Colon (tissue), 2 donors: ENCODE measurements around the gene DDB1.

ENCODE experiments used
- FAIRE-seq: peaks from 2 replicates; lab custom pipeline; 2012; peaks lifted over from hg19 to GRCh38; lab: Jason Lieb, UNC
- donor health status: control.
- donor health status: control.

The DDB1 gene

DNA sequence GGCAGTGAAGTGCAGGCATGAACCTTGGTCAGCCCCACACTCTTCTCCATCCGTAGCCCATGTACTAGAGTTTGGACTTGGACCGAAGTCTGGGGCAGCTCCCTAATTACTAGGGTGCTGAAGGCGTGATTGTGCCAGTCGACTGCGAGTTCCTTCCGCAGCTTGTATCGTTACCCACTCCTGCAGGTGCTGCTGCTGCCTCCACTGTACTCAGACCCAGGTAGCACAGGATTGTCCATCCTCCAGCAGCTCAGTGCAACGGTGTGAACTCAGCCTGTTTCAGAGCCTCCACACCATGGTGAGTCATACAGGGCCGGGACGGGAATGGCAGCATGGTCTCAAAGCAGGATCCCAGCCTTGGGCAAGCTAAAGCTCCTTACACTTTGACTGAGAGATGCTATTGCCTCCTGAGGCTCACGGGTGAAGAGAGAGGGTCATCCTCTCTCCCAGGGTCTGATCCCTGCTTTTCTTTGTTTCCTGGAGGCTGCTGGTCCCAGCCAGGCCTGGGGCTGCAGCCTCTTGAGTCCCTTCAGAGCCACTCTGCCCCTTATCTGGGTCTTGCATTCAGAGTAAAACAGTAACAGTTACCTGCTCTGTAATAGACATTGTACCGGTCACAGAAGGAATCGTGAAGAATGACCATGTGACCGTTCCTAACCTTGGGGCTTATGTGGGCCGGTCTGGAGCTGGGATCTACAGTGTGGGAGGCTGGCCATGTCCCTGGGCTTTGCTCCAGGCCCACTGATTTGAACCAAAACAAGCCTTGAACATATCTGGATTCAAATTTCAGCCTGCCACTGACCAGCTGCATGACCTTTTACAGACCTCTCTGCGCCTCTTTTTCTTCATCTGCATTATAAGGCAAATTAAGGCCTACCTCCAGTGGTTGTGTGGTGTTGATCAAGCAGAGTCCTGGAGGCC, 1.8 kb upstream of the DDB1 start:
- FAIRE-seq: no peak

DNA sequence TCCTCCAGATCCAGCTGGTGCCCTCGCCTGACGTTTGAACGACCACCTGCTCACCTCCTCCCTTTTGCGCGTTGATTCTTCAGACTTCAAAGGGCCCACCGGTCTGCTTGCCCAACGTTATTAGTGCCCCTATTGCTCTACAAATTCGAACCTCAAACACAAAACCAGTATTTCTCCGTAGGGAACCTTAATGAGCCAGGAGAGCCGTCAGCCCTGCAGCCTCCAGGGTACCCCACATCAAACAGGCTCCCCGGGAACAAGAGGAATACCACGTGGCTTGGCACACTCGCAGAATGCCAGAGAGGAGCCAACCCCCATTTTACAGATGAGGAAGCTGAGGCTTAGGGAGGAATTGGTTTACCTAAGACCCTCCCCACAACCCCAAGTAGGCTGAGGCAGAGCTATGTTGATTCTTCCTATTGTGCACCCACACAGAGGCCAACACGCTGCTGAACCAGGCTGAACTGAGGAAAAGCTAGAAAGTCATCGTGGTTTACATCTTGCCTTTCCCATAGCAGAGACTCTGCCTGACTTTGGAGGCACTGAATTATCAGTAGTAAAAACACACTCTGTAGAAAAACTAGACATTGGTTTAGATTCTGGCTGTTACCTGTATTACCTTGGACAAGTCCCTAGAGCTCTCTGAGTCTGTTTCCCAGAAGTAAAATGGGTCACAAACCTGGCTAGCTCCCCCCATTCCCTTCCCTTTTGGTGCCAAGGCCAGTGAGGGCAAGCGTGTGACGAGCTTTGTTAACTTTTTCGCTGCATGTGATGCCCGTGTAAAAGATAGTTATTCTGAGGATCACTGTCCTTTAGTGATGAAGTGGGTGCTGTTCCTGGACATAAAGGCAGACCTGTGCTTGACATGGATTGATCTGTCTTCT, 887 bp upstream of the DDB1 start:
- no peak for FAIRE-seq

DNA sequence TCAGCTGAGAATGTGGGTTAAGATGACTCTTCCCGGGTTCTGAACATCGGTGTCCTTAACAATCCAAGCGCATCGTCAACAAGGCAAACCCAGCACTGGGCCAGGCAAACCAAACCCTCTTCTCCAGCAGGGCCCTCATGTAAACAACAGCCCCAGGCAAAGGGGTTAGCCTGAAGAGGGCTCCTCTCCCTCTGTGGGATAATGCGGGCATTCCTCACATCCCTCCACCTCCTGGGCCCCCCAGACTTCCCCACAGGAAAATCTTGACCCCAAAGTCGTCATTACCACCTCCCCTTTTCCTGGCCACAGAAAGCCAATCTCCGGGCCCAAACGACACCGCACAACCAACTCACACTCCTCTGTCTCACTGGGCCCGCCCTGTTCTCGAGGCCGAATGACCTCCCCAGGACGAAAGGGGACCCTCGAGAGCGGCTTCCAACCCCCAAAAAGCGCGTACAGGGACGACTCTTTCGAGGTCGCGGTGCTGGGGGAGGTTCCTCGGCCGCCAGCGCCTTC, 566 bp downstream of the DDB1 start:
- FAIRE-seq: no peak

DNA sequence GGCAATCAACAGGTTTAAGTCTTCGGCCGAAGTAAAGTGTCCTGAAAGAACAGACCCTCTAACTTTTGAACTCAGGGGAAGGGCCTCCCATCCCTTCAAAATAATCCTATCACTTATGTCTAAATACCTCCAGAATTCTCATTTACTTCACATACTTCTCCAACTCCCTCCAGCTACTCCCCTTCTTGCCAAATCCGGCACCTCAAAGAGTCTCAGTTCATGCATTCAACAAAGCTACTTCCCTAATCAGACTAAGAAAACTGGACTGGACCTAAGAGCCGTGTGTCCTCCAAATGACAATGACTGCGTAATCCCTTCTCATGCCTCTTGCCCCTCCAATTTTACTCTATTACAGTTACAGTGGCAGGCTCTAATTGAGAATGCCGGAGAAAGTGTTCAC, 1.3 kb downstream of the DDB1 start:
- FAIRE-seq: no peak

DNA sequence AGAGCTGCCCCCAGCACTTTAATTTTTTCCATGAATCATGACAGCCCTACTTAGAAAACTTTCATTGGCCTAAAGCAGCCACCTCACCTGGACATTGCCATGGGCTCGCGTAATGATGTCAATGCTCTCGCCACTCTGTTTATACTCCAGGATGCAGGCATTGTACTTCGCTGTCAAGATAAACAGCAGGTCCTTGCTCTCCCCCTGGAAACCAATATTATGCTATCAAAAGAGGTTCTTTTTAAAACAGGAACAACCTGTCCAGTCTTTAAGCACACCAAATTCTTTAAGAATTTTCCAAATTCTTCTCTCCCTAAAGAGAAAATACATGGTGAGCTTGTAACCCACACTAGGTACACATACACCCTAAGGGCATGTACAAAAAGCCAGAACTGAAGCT, 3.0 kb downstream of the DDB1 start:
- no peak for FAIRE-seq

DNA sequence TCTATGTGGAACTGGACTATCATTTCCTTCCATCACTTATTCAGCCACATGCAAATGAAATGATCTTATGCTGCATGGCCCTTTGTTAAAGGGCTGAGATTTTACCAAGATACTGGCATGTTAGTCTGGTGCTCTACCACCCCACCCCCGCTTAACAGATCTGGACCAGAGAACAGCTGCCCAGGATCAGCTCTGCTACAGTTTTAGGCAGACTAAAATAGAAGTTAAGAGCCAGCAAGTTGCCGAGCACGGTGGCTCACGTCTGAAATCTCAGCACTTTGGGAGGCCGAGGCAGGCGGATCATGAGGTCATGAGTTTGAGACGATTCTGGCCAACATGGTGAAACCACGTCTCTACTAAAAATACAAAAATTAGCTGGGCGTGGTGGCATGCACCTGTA, 4.6 kb downstream of the DDB1 start:
- no peak for FAIRE-seq

DNA sequence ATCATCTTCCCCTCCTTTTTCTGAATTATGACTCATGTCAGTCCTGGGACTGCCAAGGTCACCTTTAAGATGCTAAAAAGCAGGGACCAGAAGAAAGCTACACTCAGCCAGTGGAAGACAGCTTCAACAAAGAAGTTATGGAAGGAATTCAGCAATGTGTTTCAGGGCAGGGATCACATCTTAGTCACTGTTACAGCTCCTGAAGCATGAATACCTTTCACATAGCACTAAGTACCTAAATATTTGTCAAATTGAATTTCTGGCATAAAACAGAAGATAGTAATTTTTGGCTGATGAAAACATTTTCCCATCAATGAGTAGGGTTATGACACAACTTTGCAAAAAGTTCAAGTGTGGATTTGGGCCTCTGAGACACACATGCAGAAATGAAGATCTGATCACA, 5.2 kb downstream of the DDB1 start:
- no peak for FAIRE-seq

DNA sequence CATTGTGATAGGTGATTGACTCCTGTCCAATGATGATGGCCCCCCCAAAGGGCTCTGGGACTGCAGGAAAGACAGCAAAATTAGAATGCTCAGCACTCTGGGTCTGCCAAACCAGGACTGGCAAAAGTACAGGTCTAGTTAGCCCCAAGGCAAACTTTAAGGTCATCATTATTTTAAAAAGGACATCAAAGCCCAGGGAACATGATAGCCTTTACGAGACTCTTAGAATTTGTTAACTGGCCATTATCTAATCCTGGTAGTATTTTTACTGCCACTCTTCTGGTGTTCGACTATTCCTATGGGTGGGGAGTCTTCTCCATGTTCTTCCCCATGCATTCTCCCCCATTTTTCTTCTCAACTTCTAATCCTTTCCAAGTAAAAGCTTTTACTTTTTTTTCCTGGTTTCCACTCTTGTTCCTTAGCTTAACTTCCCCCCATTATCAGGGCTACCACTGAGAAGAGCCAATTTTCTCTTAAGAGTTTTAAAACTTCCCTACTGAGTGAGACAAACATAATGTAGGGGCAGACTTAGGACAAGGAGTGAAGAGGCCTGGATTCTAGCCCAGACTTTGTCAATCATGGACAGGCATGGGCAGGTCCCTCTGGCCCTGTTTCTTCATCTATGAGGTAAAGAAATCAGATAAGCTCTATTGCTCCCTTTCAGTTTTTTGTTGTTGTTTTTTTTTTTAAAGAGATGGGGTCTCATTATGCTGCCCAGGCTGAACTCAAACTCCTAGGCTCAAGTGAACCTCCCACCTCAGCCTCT, 7.1 kb downstream of the DDB1 start:
- no peak for FAIRE-seq

DNA sequence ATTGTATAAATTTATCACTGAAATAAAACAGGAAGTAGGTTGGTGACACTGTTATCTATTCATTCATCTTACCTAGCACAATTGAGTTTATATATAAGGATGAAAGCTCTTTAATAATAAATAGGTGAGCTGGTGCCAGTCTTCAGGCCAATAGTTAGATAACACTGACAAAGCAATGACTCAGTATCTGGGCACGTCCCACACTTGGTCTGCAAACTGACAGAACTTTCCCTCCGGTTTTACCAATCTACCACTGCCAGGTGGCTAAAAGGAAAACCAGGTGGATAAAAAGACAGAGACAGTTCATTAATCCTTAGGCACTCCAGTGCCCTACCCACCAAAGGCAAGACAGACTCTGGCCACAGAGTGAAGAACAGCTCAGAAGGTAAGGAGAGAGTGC, 17.6 kb downstream of the DDB1 start:
- no peak for FAIRE-seq

DNA sequence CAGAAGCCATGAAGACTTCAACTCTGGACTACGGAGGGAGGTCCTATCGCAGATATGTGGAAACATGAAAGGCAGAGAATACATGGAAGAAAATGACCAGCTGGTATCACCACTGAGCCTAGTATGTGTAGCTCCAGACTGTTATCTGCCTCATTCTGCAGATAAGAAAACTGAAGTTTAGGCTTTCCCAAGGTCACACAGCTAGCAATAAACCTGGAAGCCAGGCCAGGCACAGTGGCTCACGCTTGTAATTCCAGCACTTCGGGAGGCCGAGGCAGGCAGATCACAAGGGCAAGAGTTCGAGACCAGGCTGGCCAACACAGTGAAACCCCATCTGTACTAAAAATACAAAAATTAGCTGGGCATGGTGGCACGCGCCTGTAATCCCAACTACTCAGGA, 22.2 kb downstream of the DDB1 start:
- FAIRE-seq: no peak

DNA sequence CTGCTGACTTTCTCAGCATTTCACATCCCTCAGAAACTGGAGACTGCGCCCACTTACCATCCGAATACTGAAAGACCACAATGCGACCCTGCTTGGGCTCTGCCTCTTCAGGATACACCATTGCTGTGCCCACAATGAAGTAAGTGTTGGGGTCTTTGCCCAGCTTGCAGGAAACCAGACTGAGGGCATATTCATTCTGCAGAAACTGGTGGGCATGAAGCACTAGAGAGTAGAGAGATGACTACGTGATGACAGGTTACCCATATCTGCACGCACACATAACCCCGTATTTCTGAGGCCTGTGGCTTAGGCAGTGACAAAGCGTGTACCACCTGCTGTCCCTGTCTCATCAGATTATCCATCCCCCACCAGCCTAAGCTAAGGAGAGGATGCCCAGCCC, 23.2 kb downstream of the DDB1 start:
- no peak for FAIRE-seq

DNA sequence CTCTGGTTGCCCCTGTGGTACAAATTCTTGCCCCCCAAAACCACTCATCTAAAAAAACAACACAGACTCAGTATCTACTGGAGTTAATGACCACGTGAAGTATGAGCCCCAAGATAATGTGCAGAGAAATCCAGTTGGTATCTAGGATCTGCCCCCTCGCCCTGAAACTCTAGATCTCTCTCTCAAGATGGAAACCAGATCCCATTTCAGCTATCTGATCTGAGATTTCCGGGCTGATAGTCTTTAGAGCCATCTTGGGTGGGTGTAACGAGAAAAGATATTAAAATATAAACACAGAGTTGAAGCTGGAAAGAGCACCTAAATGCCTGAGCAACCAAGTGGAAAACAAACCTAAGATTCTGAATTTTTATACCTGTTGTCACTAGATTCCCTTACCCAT, 23.8 kb downstream of the DDB1 start:
- FAIRE-seq: no peak

DNA sequence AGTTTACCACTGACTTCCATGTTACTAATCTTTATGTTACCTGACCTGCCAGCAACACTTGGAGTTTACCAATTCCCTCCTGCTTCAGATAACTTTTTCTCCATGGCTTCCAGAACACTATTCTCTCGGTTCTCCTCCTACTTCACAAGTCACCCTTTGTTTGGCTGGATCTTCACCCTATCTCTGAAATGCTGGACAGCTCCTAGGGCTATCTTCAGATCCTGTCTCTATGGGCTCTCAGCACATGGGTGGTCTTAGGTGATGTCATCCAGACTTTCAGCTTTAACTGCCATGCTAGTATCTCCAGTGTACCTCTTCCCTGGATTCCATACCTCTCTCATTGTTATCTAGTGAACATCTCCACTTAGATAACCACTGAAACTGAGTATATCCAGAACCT, 25.6 kb downstream of the DDB1 start:
- FAIRE-seq: no peak

DNA sequence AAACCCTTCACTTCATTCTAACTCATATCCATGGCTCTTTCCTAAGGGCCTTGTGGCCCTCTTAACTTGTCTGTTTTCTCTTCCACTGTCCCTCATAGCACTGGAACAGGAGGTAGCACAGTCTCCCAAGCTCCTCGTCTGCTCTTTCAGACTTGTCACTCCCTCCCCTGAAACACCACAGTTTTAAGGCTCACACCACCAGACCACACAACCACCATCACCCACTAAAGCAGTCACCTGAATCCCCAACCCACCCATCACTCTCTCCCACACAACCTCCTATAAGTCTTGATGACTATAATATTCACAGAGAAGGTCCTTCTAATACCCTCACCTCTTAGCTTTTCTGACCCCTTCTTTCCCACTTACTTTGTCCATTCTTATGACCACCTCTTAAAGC, 26.7 kb downstream of the DDB1 start:
- FAIRE-seq: no peak

DNA sequence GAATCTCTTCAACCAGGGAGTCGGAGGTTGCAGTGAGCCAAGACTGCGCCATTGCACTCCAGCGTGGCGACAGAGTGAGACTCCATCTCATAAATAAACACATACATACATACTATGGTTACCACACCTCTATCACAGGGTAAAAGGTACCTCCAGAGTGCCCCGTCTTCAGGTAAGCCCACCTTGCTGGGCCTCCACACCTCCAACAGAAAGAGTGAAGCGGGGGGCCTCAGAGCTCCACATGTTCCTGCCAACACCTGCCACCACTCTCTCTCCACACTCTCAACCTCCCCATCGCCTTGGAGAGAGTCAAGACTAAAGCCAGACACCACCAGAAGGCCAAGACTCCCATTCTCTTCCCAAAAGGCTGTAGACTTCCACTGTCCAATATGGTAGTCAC, 27.5 kb downstream of the DDB1 start:
- FAIRE-seq: no peak

DNA sequence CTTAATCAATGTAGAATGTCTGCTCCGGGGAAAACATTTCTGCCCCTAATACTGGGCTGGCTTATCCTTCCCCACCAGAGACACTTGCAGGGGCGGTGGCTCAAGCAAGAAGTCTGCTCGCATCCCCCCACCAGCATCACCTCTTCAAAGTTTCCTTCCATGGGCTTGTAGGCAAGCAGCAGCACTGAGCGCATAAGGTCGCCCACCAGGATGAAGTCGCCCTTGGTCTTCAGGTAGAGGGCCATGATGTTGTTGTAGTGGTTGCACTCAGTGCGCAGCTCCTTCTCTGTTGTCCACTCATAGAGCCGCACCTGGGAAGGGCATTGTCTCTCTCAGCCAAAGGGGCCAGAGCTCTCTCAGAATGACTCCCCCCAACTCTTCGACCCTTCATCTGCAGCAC, 29.2 kb downstream of the DDB1 start:
- no peak for FAIRE-seq

DNA sequence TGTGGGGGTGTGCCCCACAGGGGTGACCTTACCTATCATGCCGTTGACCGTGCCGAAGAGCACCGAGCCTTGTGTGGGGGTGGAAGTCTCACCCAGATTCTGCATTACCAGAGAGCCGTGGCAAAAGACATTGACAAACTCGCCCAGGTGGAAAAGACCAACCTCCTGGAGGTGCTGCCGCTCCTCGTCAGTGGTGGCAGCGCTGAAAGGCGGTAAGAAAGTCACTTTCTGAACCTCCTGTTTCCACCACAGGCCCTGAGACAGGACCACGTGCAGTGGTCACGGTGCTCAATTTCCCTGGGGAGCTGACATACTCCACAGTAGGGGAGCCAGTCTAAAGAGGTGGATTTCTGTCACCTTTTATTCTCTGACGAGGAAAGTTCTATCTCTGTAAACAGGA, 30.4 kb downstream of the DDB1 start:
- FAIRE-seq: no peak

DNA sequence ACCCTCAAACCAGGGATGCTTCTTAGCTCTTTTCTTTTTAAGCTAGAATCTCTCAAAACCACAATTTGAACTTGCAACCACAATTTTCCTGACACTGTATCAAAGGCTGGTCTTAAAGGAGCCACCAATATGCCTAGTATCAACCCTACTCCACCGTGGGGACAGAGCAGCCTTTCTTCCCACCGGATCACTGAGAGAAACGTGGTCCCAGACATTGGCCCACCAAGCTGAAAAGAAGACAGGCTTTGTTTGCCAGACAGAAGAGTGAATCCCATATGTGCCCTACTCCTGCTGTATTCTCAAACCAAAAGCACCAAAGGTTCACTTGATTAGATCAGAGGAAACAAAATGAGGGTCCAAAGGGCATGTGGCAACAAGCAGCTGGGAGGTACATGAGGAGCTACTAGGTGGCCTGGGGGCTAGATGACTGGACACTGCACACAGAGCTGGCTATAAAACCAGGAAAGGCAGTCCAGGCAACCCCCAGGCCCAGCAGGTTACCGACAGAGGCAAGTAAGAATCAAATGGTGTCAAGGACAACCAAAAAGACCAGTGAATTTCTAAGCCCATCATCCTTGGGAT, 34.2 kb downstream of the DDB1 start:
- no peak for FAIRE-seq

DNA sequence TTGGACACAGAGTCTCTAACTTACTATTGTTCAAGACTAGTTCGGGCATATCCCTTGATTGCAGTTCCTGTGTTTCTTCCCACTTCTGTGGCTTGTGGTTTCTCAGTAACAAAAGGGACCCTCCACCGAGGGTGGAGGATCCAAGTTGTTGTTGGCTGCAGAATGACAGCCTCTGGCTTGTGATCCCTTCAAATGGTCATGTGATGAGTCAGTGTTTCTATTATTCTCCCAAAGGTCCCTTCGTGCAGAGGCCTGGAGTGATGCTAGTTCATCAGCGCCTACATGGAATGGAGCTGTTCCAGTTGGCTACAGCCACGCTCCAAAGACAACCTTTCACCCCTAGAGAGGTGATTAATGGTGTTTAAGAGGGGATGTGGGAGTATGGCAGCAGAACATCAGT, 35.2 kb downstream of the DDB1 start:
- no peak for FAIRE-seq

DNA sequence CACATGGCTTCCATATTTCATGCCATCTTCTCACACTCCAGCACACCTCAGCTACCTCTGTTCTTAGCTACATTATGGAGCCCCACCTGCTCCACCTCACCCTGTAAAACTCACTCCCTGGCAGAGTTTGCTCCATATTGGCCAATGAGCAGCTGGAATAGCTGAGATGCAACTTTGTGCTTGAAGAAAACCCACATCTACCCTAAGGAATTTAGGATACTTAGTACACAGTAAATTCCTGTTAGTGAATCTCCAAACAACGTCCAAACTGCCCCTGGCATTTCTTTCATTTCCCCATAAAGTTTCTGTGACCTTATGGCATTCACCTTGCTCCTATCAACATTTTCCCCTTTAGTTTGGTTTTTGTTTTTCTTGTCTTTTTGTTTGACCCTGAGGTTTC, 35.6 kb downstream of the DDB1 start:
- FAIRE-seq: no peak

DNA sequence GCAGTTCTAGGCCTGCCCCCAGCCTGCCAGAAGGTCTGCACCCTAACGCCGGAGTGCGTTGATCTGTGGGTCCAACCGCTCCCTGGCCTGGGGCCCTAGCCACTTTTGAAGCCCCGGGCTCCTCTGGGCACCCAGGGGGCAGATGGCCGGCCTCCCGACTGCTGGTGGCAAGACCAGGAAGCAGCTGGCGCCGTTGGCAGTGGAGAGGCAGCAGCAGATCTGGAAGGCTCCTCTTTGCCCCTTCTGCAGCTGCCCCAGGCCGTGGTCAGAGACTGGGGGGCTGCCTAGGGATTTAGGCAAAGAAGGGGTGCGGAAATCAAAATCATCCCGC, 37.3 kb downstream of the DDB1 start:
- no peak for FAIRE-seq
